Measurements from ENCODE around the gene TXNDC2. TPM values are rescaled to one million over a fixed set of nuclear protein-coding genes. Genes with fewer than 3 reads are reported as not detected.

The TXNDC2 gene
- total RNA-seq, 1 donor from 2014 or later: under 0.01 TPM

DNA sequence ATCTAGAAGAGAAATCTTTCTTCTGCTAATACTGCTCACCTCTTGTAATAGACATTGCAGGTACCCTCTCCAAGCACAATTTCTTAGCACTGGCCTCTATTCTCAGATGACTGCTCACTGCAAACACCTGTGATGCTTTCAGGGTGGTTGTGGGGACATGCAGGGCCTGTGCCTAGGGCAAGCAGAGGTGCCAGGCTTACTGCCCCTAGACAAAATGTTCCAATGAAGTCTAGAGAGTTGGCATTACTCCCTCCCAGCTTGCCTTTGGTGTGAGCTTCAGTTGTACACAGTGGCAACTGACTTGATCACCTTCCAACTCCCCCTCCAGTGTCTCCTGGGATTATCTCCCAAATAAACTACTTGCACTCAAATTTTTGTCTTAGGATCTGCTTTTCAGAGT is 12.9 kb upstream of the TXNDC2 start:
- Histone ChIP-seq H3K4me3 (ENCODE audit: low read depth, low read length) (no peak overlapping the region), H3K27me3 (ENCODE audit: control insufficient read depth, insufficient read depth, low read length) (no peaks in the 10 kb centered on the region), H3K36me3 (ENCODE audit: control insufficient read depth, insufficient read depth, low read length) (no peaks in the 10 kb centered on the region)
- TF ChIP-seq, protein P1, sequence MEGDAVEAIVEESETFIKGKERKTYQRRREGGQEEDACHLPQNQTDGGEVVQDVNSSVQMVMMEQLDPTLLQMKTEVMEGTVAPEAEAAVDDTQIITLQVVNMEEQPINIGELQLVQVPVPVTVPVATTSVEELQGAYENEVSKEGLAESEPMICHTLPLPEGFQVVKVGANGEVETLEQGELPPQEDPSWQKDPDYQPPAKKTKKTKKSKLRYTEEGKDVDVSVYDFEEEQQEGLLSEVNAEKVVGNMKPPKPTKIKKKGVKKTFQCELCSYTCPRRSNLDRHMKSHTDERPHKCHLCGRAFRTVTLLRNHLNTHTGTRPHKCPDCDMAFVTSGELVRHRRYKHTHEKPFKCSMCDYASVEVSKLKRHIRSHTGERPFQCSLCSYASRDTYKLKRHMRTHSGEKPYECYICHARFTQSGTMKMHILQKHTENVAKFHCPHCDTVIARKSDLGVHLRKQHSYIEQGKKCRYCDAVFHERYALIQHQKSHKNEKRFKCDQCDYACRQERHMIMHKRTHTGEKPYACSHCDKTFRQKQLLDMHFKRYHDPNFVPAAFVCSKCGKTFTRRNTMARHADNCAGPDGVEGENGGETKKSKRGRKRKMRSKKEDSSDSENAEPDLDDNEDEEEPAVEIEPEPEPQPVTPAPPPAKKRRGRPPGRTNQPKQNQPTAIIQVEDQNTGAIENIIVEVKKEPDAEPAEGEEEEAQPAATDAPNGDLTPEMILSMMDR (IDR thresholded peaks at IDR 0.05; ENCODE audit: insufficient read depth, low read length, severe bottlenecking): no peak
- FAIRE-seq (no peak), DNase-seq (ENCODE audit: low read depth) (no peak)

DNA sequence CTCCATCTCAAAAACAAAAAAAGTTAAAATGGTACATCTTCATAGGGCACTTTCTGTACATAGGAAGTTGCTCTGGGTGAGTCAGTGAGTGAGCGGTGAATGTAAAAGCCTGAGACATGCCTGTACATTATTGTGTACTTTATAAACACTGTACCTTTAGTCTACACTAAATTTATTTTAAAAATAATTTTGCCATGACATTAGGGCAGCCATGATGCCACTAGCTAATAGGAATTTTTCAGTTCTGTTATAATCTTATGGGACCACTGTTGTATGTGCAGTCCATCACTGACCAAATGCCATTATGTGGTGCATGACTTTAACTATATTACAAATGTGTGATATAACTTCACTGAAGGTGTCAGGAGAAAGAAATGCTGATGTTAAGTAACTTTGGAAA is 11.0 kb upstream of the TXNDC2 start:
- no peak overlapping the region for H3K4me3 ChIP-seq (ENCODE audit: low read depth, low read length)
- no peaks in the 10 kb centered on the region for H3K36me3 ChIP-seq (ENCODE audit: control insufficient read depth, insufficient read depth, low read length)
- FAIRE-seq (no peak), DNase-seq (ENCODE audit: low read depth) (peak; percentile 81)
- no peaks in the 10 kb centered on the region for H3K27me3 ChIP-seq (ENCODE audit: control insufficient read depth, insufficient read depth, low read length)
- TF ChIP-seq, protein P1 (IDR thresholded peaks at IDR 0.05; ENCODE audit: insufficient read depth, low read length, severe bottlenecking): no peak

DNA sequence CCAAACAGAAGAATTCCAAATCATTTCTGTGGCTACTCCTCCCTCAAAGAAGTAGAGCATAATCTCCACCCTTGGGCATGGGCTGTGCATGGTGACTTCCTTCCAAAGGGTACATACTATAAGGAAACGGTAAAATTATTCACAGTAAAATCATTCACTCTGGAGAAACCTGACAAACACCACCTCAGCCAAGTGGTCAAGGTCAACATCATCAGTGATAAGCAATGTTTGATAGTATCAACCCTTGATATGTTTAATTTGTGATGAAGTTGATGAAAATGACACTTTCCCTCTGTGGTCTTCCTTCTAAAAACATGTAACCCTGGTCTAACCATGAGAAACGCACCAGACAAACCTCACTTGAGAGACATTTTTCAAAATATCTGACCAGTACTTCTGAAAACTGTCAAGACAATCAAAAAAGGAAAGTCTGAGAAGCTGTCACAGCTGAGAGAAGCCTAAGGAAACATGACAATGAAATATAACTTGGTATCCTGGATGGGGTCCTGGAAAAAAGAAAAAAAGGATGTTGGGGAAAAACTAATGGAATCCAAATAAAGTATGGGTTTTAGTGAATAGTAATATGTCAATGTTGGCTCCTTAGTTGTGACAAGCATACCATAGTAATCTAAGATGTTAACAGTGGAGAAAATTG is 9.4 kb upstream of the TXNDC2 start:
- TF ChIP-seq, protein P1 (IDR thresholded peaks at IDR 0.05; ENCODE audit: insufficient read depth, low read length, severe bottlenecking): no peak
- Histone ChIP-seq H3K36me3 (ENCODE audit: control insufficient read depth, insufficient read depth, low read length) (no peaks in the 10 kb centered on the region), H3K27me3 (ENCODE audit: control insufficient read depth, insufficient read depth, low read length) (no peaks in the 10 kb centered on the region), H3K4me3 (ENCODE audit: low read depth, low read length) (no peak overlapping the region)
- DNase-seq (ENCODE audit: low read depth): no peak
- no peak for FAIRE-seq

DNA sequence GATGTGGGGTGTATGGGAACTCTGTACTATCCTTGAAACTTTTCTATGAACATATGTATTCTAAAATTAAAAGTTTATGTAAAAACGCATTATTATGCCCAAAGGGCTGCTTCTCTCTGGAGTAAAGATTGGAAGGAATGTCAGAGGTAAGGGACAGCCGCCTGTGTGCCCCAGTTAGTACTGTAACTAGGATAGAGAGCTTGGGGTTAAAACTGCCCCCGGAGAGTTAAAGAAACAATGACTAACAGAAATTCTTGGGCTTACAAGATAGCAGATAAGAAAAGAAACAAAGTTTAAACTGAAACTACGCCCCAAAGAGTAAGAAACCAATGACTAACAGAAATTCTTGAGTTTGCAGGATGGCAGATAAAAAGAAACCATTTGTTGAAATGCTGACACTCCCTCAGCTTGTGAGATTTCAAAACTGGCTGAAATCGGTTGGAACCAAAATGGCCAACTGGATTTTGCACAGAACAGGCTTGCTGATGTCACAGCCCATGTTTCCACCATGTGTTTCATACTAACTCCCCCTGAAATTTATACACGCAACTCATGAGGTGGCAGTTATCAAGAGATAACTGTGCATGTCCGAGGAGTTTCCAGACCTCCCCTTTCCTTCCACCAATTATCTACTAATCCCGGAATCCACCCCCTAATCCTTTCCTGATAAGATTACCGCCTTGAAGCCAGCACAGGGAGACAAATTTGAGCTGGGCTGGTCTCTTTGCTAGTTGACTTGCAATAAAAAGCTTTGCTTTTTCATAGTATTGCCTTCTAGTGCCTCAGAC is 8.7 kb upstream of the TXNDC2 start:
- no peak overlapping the region for H3K4me3 ChIP-seq (ENCODE audit: low read depth, low read length)
- no peaks in the 10 kb centered on the region for H3K36me3 ChIP-seq (ENCODE audit: control insufficient read depth, insufficient read depth, low read length)
- FAIRE-seq: no peak
- peak; percentile 73 for DNase-seq (ENCODE audit: low read depth)
- H3K27me3 ChIP-seq (ENCODE audit: control insufficient read depth, insufficient read depth, low read length): no peaks in the 10 kb centered on the region
- TF ChIP-seq, protein P1 (IDR thresholded peaks at IDR 0.05; ENCODE audit: insufficient read depth, low read length, severe bottlenecking): no peak

DNA sequence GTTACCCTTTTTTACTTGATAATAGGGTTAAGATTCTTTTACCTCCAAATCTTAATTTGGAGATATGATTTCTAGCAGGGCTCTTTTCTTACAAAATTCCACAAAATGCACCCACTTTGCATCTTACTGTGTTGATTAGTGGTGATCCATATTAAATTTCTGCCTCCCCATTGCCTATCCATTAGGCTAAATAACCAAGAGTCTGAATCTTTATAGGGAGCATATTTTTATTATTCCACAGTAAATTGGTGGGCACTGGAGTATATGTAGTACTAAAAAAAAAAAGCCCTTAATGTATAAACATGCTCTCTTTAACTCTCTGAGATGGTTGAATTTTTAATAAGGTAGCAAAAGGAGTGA is 8.1 kb upstream of the TXNDC2 start:
- no peak for FAIRE-seq

More for the DNA sequence above, 8.1 kb upstream of the TXNDC2 start:
- Histone ChIP-seq H3K4me3 (ENCODE audit: low read depth, low read length) (no peak overlapping the region), H3K36me3 (ENCODE audit: control insufficient read depth, insufficient read depth, low read length) (no peaks in the 10 kb centered on the region), H3K27me3 (ENCODE audit: control insufficient read depth, insufficient read depth, low read length) (no peaks in the 10 kb centered on the region)
- TF ChIP-seq, protein P1 (IDR thresholded peaks at IDR 0.05; ENCODE audit: insufficient read depth, low read length, severe bottlenecking): no peak
- no peak for DNase-seq (ENCODE audit: low read depth)
